NCI-H1048 (cell line): ENCODE measurements around the gene TENT5A.

Experiments used
- DNase-seq: peaks from one replicate; lab custom pipeline; 2025; lab: John Stamatoyannopoulos, UW

The TENT5A gene

GRCh38 chr6:81713205-81713604, 39.3 kb downstream of the TENT5A start:
- DNase-seq: no peak

DNA sequence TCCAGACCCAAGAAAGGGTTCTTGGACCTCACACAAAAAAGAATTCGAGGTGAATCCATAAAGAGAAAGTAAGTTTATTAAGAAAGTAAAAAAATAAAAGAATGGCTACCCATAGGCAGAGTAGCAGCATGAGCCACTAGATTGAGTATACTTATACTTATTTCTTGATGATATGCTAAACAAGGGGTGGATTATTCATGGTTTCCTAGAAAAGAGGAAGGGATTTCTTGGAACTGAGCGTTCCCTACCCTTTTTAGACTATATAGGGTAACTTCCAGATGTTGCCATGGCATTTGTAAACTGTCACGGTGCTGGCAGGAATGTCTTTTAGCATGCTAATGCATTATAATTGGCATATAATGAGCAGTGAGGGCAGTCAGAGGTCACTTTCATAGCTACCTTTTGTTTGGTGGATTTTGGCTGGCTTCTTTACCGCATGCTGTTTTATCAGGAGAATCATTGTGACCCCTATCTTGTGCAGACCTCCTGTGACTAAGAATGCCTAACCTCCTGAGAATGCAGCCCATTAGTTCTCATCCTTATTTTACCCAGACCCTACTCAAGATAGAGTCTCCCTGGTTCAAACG, 44.3 kb downstream of the TENT5A start:
- no peak for DNase-seq

DNA sequence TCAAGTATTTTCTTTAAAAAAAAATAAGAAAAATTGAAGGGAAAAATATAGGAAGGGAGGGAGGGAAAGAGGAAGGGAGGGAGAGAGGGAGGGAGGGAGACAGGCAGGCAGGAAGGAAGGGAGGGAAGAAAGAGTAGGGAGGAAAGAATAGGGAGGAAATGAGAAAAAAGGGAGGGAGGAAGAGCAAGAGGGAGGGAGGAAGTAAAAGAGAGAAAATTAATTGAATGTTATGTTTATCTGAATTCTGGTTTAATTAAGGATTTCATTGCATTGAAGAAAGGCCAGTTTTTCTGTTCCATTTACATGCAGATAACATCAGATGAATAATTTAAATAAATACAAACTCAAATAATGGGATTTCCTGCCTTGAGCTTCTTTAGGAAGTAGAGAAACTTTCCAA, 47.8 kb downstream of the TENT5A start:
- no peak for DNase-seq

DNA sequence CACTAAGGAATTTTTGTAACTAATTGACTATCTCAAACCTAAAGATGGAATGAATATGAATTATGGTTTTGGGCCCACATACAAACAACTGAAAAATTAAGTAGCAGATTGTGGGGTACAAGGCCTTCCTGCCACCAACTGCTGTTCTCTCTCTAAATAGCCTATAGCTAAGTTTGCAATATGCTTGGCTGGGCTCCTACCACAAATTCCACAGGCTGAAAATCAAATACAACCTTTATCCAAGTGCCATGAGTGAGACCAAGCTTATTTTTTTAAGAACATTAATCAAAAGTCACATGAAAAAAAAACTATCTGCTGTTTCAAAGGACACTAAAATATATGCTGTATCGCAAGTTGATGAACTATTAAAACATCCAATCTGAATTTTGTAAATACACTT, 52.1 kb downstream of the TENT5A start:
- DNase-seq: no peak

GRCh38 chr6:81697559-81697958, 54.9 kb downstream of the TENT5A start:
- no peak for DNase-seq

GRCh38 chr6:81696524-81696923, 56.0 kb downstream of the TENT5A start:
- DNase-seq: no peak
